ENCODE data around the gene THSD7B.

DNA sequence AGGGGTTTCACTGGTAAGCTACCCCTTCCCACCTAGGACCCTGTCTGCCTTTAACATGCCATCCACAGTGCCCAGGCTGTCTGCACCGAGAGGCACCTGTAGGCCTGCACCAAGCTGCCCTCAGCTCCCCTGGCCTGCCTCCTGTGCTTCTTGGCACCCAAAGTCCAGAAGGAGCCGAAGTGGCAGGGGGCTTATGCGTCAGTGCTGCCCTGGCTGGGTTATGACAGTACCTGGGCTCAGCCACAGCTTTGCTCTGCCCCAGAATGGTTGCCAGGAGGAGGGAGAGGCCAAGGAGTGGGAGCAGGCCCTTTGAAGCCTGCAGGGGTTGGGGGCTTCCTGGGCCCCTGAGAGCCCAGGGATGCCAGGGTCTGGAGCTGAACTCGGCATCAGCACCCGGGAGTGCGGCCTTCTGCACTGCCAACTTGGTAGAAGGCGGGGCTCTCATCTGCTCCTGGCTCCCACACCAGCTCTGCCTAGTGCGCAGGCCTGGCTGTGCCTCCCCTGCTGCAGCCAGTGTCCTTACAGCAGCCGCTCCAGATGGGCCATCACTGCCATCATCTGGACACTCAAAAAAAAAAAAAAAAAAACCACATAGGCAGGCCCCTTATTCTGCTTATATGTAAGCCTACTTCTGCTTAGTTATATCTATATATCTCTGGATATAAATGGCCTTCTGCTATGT lies 155.4 kb downstream of the THSD7B start:
- TF ChIP-seq MAX (IDR thresholded peaks at IDR 0.05): no peak
- TF ChIP-seq EP300 (IDR thresholded peaks at IDR 0.05; ENCODE audit: borderline replicate concordance): no peak
- no peak for TF ChIP-seq TAF1 (IDR thresholded peaks at IDR 0.05; ENCODE audit: low read depth)
